H9 (cell line): ENCODE data around the gene EZH1. TPM values are rescaled to one million over a fixed set of nuclear protein-coding genes. Genes with fewer than 3 reads are reported as not detected.

Experiments
- DNase-seq: peaks from one replicate; pipeline ENCODE4 v3.0.0-alpha.2; 2017
- H2AFZ ChIP-seq: one replicate; pipeline ENCODE4 v1.6.1; 2013; ENCODE audit warnings: mild to moderate bottlenecking, low read length, control low read depth, moderate library complexity
- H2AK5ac ChIP-seq: 2 replicates; pipeline ENCODE4 v1.6.1; 2013; ENCODE audit warnings: low read length, control low read depth, mixed read lengths; ENCODE audit not compliant: insufficient read length
- H2BK120ac ChIP-seq: one replicate; pipeline ENCODE4 v1.6.1; 2013; ENCODE audit warnings: low read depth, mild to moderate bottlenecking, low read length, control low read depth, inconsistent platforms; ENCODE audit not compliant: poor library complexity, severe bottlenecking
- H2BK12ac ChIP-seq: 2 replicates; pipeline ENCODE4 v1.6.1; 2013; ENCODE audit warnings: low read length, control low read depth, mixed read lengths, low read depth; ENCODE audit not compliant: insufficient read length
- H2BK15ac ChIP-seq: 2 replicates; pipeline ENCODE4 v1.6.1; 2013; ENCODE audit warnings: low read depth, low read length, control low read depth
- H2BK20ac ChIP-seq: one replicate; pipeline ENCODE4 v1.6.1; 2013; ENCODE audit warnings: low read depth, mild to moderate bottlenecking, low read length, control low read depth, inconsistent platforms; ENCODE audit not compliant: poor library complexity, severe bottlenecking
- H2BK5ac ChIP-seq: 2 replicates; pipeline ENCODE4 v1.6.1; 2013; ENCODE audit warnings: low read length, control low read depth, mixed read lengths; ENCODE audit not compliant: insufficient read length
- H3K14ac ChIP-seq: 2 replicates; pipeline ENCODE4 v1.6.1; 2013; ENCODE audit warnings: low read length, control low read depth; ENCODE audit not compliant: insufficient read depth
- H3K18ac ChIP-seq: 2 replicates; pipeline ENCODE4 v1.6.1; 2013; ENCODE audit warnings: low read depth, mild to moderate bottlenecking, mixed read lengths, low read length, control low read depth; ENCODE audit not compliant: insufficient read length
- H3K23ac ChIP-seq: 2 replicates; pipeline ENCODE4 v1.6.1; 2013; ENCODE audit warnings: low read length, control low read depth, mixed read lengths, low read depth; ENCODE audit not compliant: insufficient read length
- H3K23me2 ChIP-seq: 2 replicates; pipeline ENCODE4 v1.6.1; 2013; ENCODE audit warnings: low read depth, mild to moderate bottlenecking, mixed read lengths, low read length, control low read depth; ENCODE audit not compliant: insufficient read length, poor library complexity, severe bottlenecking
- H3K27ac ChIP-seq: 2 replicates; pipeline ENCODE4 v1.5.1; 2013; ENCODE audit warnings: low read length, control low read depth, mixed read lengths, low read depth; ENCODE audit not compliant: insufficient read length
- H3K27me3 ChIP-seq: 2 replicates; pipeline ENCODE4 v1.6.1; 2013; ENCODE audit warnings: low read length, control low read depth, inconsistent platforms; ENCODE audit not compliant: insufficient read depth
- H3K4ac ChIP-seq: 2 replicates; pipeline ENCODE4 v1.6.1; 2013; ENCODE audit warnings: low read depth, mild to moderate bottlenecking, control low read depth, inconsistent platforms, low read length, moderate library complexity
- H3K4me1 ChIP-seq: 2 replicates; pipeline ENCODE4 v1.6.1; 2013; ENCODE audit warnings: low read length, control low read depth, inconsistent platforms; ENCODE audit not compliant: insufficient read depth
- H3K4me2 ChIP-seq: 2 replicates; pipeline ENCODE4 v1.6.1; 2013; ENCODE audit warnings: low read length, control low read depth, mixed read lengths; ENCODE audit not compliant: insufficient read length, insufficient read depth
- H3K56ac ChIP-seq: 2 replicates; pipeline ENCODE4 v1.6.1; 2013; ENCODE audit warnings: low read depth, mild to moderate bottlenecking, mixed read lengths, low read length, control low read depth; ENCODE audit not compliant: insufficient read length
- H3K79me1 ChIP-seq: 2 replicates; pipeline ENCODE4 v1.6.1; 2013; ENCODE audit warnings: low read depth, mild to moderate bottlenecking, moderate library complexity, low read length, control low read depth, inconsistent platforms; ENCODE audit not compliant: insufficient read depth, poor library complexity, severe bottlenecking
- H3K79me2 ChIP-seq: 2 replicates; pipeline ENCODE4 v1.6.1; 2013; ENCODE audit warnings: low read length, control low read depth, inconsistent platforms; ENCODE audit not compliant: insufficient read depth
- H3K9ac ChIP-seq: 2 replicates; pipeline ENCODE4 v1.6.1; 2013; ENCODE audit warnings: low read length, control low read depth, mixed read lengths; ENCODE audit not compliant: insufficient read length; ENCODE audit errors: extremely low read depth
- H3K9me3 ChIP-seq: one replicate; pipeline ENCODE4 v1.6.1; 2013; ENCODE audit warnings: low read depth, low read length, inconsistent platforms; ENCODE audit not compliant: control insufficient read depth
- H3T11ph ChIP-seq: one replicate; pipeline ENCODE4 v1.6.1; 2013; ENCODE audit warnings: mild to moderate bottlenecking, low read length, control low read depth, inconsistent platforms
- H4K20me1 ChIP-seq: one replicate; pipeline ENCODE4 v1.6.1; 2013; ENCODE audit not compliant: control insufficient read depth, insufficient read length, insufficient read depth
- H4K5ac ChIP-seq: 2 replicates; pipeline ENCODE4 v1.6.1; 2013; ENCODE audit warnings: low read depth, mild to moderate bottlenecking, mixed read lengths, low read length, control low read depth; ENCODE audit not compliant: insufficient read length
- H4K8ac ChIP-seq: replicated peaks from 2 replicates; pipeline ENCODE4 v1.6.1; 2013; ENCODE audit warnings: low read length, control low read depth, mixed read lengths, low read depth; ENCODE audit not compliant: insufficient read length
- H4K91ac ChIP-seq: 2 replicates; pipeline ENCODE4 v1.6.1; 2013; ENCODE audit warnings: low read depth, mild to moderate bottlenecking, moderate library complexity, mixed read lengths, low read length, control low read depth; ENCODE audit not compliant: insufficient read length
- H3K27ac Mint-ChIP-seq, 3 experiments: 2 replicates in 2 of 3; 3 replicates in 1 of 3; pipeline ENCODE4 v1.8.0; 2020 to 2021; ENCODE audit warnings: mixed read lengths in 3 of 3, mild to moderate bottlenecking in 1 of 3, moderate library complexity in 1 of 3
- H3K27me3 Mint-ChIP-seq: 2 replicates; pipeline ENCODE4 v1.8.0; 2021; ENCODE audit warnings: low read depth, mild to moderate bottlenecking, moderate library complexity, mixed read lengths
- H3K36me3 Mint-ChIP-seq, 3 experiments: 2 replicates in 2 of 3; 3 replicates in 1 of 3; pipeline ENCODE4 v1.8.0; 2020 to 2021; ENCODE audit warnings: low read depth in 3 of 3, mixed read lengths in 3 of 3; ENCODE audit not compliant: insufficient read depth in 1 of 3
- H3K4me1 Mint-ChIP-seq, 2 experiments: 2 replicates each; pipeline ENCODE4 v1.8.0; 2020; ENCODE audit warnings: mixed read lengths in 2 of 2
- H3K4me3 Mint-ChIP-seq, 2 experiments: 2 replicates in 1 of 2; 3 replicates in 1 of 2; pipeline ENCODE4 v1.8.0; 2020 to 2021; ENCODE audit warnings: mild to moderate bottlenecking in 2 of 2, mixed read lengths in 2 of 2, moderate library complexity in 1 of 2
- H3K9me3 Mint-ChIP-seq, 2 experiments: 2 replicates in 1 of 2; 3 replicates in 1 of 2; pipeline ENCODE4 v1.8.0; 2020; ENCODE audit warnings: mild to moderate bottlenecking in 2 of 2, mixed read lengths in 2 of 2, moderate library complexity in 1 of 2
- WGBS: extraction: QIAGEN DNeasy Blood & Tissue Kit; methylation state at CpG from one replicate; pipeline ENCODE4 v1.1.7; 2013; ENCODE audit warnings: missing lambda C conversion rate, low lambda C conversion rate, mixed read lengths; ENCODE audit not compliant: insufficient read length; ENCODE audit errors: extremely low coverage; 5-methylcytosine and 5-hydroxymethylcytosine counted together
- total RNA-seq: library from RNA; stranded (reverse); gene quantifications from 2 replicates; pipeline ENCODE4 v1.2.1, GENCODE V29; 2021
- TF ChIP-seq, protein P1 (sequence below): fragments of 200-600 bp; sonication (generic); conservative IDR thresholded peaks from 3 replicates; pipeline ENCODE4 v1.8.0; 2021; ENCODE audit warnings: antibody characterized with exemption, mild to moderate bottlenecking

Gene EZH1
- total RNA-seq, 1 experiment from 2014 or later, result 17.9 TPM

GRCh38 chr17:42759982-42760651, 15.3 kb upstream of the EZH1 start:
- Histone ChIP-seq H3K23me2 (peaks cover 6% of the 10 kb centered on the region), H3K56ac (no peak overlapping the region), H2BK5ac (no peak overlapping the region), H3K23ac (no peak overlapping the region), H3K4me2 (peak overlapping the region; percentile 67), H4K5ac (no peak overlapping the region), H2AK5ac (no peak overlapping the region), H3K79me2 (no peaks in the 10 kb centered on the region), H3K4ac (no peak overlapping the region), H3K9ac (no peak overlapping the region), H4K8ac (no peak overlapping the region), H4K91ac (no peak overlapping the region), H2BK120ac (no peak overlapping the region), H4K20me1 (no peaks in the 10 kb centered on the region), H3K4me1 (no peaks in the 10 kb centered on the region; the same call in 1 of the 2 replicates), H3K27me3 (peaks cover 23% of the 10 kb centered on the region), H3K18ac (no peak overlapping the region), H3T11ph (no peak overlapping the region), H3K27ac (no peak overlapping the region), H2BK20ac (no peak overlapping the region), H2AFZ (peak overlapping the region; percentile 15), H3K9me3 (no peaks in the 10 kb centered on the region), H2BK15ac (no peak overlapping the region), H2BK12ac (no peak overlapping the region), H3K79me1 (no peaks in the 10 kb centered on the region), H3K14ac (no peak overlapping the region)
- no peak for DNase-seq
- TF ChIP-seq, protein P1, sequence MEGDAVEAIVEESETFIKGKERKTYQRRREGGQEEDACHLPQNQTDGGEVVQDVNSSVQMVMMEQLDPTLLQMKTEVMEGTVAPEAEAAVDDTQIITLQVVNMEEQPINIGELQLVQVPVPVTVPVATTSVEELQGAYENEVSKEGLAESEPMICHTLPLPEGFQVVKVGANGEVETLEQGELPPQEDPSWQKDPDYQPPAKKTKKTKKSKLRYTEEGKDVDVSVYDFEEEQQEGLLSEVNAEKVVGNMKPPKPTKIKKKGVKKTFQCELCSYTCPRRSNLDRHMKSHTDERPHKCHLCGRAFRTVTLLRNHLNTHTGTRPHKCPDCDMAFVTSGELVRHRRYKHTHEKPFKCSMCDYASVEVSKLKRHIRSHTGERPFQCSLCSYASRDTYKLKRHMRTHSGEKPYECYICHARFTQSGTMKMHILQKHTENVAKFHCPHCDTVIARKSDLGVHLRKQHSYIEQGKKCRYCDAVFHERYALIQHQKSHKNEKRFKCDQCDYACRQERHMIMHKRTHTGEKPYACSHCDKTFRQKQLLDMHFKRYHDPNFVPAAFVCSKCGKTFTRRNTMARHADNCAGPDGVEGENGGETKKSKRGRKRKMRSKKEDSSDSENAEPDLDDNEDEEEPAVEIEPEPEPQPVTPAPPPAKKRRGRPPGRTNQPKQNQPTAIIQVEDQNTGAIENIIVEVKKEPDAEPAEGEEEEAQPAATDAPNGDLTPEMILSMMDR, result no peak
- Mint-ChIP-seq H3K9me3 (no peaks in the 10 kb centered on the region), H3K36me3 (peaks cover 0 to 1% (median 0%) of the 10 kb centered on the region in 3 experiments; a peak in 1 of 7 replicates), H3K27me3 (peaks cover 46% of the 10 kb centered on the region), H3K4me1 (peaks cover 18 to 25% of the 10 kb centered on the region in 2 experiments), H3K27ac (no peak overlapping the region), H3K4me3 (peak overlapping the region; percentile 61 to 75)
- WGBS, result no CpG with 5 or more reads among the region's 11 CpGs
